Kidney epithelial cell (primary cell): Measurements from ENCODE around the gene ABCB8. TPM values are rescaled to one million over a fixed set of nuclear protein-coding genes. Genes with fewer than 3 reads are reported as not detected.
"Not testable (repeated sequence)": the region's sequence is repeated elsewhere in the genome, so short reads cannot be mapped to it uniquely, and the experiment has no call there.

ENCODE experiments used
- DNase-seq: peaks from one replicate; pipeline ENCODE4 v3.0.0-alpha.2; 2010; ENCODE audit warnings: low read depth
- H3K27me3 ChIP-seq: 2 replicates; pipeline ENCODE4 v1.6.0; 2011; ENCODE audit warnings: low read length; ENCODE audit not compliant: control insufficient read depth, insufficient read depth
- H3K36me3 ChIP-seq: 2 replicates; pipeline ENCODE4 v1.5.1; 2011; ENCODE audit warnings: low read length; ENCODE audit not compliant: control insufficient read depth, insufficient read depth
- H3K4me3 ChIP-seq: 2 replicates; pipeline ENCODE4 v1.5.1; 2011; ENCODE audit warnings: low read depth, mild to moderate bottlenecking, control low read depth, low read length
- CTCF ChIP-seq: IDR thresholded peaks from 2 replicates; pipeline ENCODE4 v1.5.1; 2011; ENCODE audit warnings: mild to moderate bottlenecking, moderate library complexity, low read length, control low read depth, inconsistent platforms; ENCODE audit not compliant: insufficient read depth, poor library complexity, severe bottlenecking
- total RNA-seq: library from RNA; depleted of rRNA; stranded (reverse); fragments of >200 nt; gene quantifications from 2 replicates; pipeline ENCODE4 v1.2.3, GENCODE V29; 2015

ABCB8 gene
- total RNA-seq, 1 donor from 2014 or later: 37.1 TPM

GRCh38 chr7:151035026-151035717, 6.9 kb downstream of the ABCB8 start:
- Histone ChIP-seq H3K36me3 (no peaks in the 10 kb centered on the region), H3K4me3 (no peak overlapping the region), H3K27me3 (no peaks in the 10 kb centered on the region)
- TF ChIP-seq CTCF: no peak
- DNase-seq: no peak

DNA sequence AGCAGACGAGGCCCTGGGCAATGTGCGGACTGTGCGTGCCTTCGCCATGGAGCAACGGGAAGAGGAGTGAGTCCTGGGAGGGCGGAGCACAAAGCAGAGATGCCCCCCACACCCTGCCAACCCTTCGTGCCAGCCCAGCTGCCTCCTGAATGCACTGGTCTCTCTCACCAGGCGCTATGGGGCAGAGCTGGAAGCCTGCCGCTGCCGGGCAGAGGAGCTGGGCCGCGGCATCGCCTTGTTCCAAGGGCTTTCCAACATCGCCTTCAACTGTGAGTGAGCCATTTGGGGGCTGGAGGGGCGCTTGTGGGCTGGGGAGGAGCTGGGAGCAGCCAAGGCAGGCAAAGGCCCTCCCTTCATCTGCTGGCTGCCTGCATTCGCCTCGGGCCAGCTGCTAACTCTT, 7.7 kb downstream of the ABCB8 start:
- no peaks in the 10 kb centered on the region for H3K27me3 ChIP-seq
- H3K36me3 ChIP-seq: no peaks in the 10 kb centered on the region
- no peak for TF ChIP-seq CTCF
- no peak for DNase-seq
- no peak overlapping the region for H3K4me3 ChIP-seq

- no peak for TF ChIP-seq CTCF
- Histone ChIP-seq H3K27me3 (no peaks in the 10 kb centered on the region), H3K36me3 (no peaks in the 10 kb centered on the region), H3K4me3 (no peak overlapping the region)
- DNase-seq: peak; percentile 87
Measured at GRCh38 chr7:151038951-151039849, 10.9 kb downstream of the ABCB8 start.

GRCh38 chr7:151039850-151040548, 11.7 kb downstream of the ABCB8 start:
- Histone ChIP-seq H3K4me3 (no peak overlapping the region), H3K27me3 (no peaks in the 10 kb centered on the region), H3K36me3 (no peaks in the 10 kb centered on the region)
- DNase-seq: no peak
- no peak for TF ChIP-seq CTCF

GRCh38 chr7:151040616-151041375, 12.5 kb downstream of the ABCB8 start:
- H3K4me3 ChIP-seq: no peak overlapping the region
- no peaks in the 10 kb centered on the region for H3K36me3 ChIP-seq
- H3K27me3 ChIP-seq: no peaks in the 10 kb centered on the region
- no peak for TF ChIP-seq CTCF
- no peak for DNase-seq

- not testable (repeated sequence) for DNase-seq, H3K27me3 ChIP-seq, H3K4me3 ChIP-seq, H3K36me3 ChIP-seq
Measured at GRCh38 chr7:151043449-151043848, 15.2 kb downstream of the ABCB8 start.
